GM12801 (cell line): ENCODE results near the gene SPRY1.

Source experiments
- CTCF ChIP-seq: IDR thresholded peaks from one replicate; pipeline ENCODE4 v1.5.1; 2011; ENCODE audit warnings: control low read depth; ENCODE audit not compliant: insufficient read length; ENCODE audit errors: extremely low read depth

SPRY1 gene

GRCh38 chr4:123398066-123398852, 1.7 kb downstream of the SPRY1 start:
- TF ChIP-seq CTCF: no peak

- no peak for TF ChIP-seq CTCF
Measured at GRCh38 chr4:123398853-123399626, 2.4 kb downstream of the SPRY1 start.

- TF ChIP-seq CTCF: no peak
Measured at GRCh38 chr4:123399627-123400358, 3.2 kb downstream of the SPRY1 start.

- no peak for TF ChIP-seq CTCF
Measured at GRCh38 chr4:123401271-123402120, 4.9 kb downstream of the SPRY1 start.

- TF ChIP-seq CTCF: no peak
Measured at GRCh38 chr4:123402121-123402465, 5.5 kb downstream of the SPRY1 start.

GRCh38 chr4:123403080-123403604, 6.5 kb downstream of the SPRY1 start:
- no peak for TF ChIP-seq CTCF
